Stimulated activated CD4-positive, alpha-beta T cell treated with anti-CD3 and anti-CD28 coated beads, Interleukin-4, amount 100 ng/mL, for 4 hours (primary cell): ENCODE measurements around the gene NACC1.

Source experiments
- DNase-seq, 2 experiments: peaks; one replicate each; pipeline ENCODE4 v3.0.0-alpha.2; 2020

NACC1 gene

GRCh38 chr19:13100841-13101589, 17.0 kb upstream of the NACC1 start:
- DNase-seq: no peak

DNA sequence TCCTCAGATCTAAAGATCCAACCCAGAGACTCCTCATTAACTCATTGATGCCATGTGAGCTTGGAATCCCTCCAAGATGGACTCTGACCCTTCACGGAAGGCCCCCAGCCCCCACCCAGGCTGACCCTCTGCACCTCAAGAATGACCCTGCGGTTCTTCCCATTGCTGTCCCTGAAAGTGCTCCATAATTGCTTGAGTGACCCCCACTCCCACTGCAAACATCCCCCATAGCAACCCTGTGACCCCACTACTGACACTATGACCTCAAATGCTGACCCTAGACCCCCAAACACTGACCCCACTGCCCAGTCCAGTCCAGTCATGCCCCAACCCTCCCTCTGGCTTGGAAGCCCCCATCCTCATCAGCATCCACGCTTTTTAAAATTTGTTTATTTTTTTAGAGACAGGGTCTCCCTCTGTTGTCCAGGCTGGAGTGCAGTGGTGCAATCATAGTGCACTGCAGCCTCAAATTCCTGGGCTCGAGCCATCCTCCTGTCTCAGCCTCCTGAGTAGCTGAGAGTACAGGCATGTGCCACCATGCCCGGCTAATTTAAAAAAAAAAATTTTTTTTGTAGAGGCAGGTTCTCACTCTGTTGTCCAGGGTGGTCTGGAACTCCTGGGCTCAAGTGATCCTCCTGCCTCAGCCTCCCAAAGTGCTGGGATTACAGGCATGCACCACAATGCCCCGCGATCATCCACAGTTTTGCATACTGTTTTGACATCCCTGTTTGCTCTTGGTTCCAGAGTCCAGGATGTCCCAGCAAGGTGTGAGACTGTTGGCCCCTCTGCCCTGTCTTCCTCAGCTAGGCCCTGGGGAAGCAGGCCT, 16.3 kb upstream of the NACC1 start:
- DNase-seq: no peak

GRCh38 chr19:13102416-13102665, 15.7 kb upstream of the NACC1 start:
- no peak for DNase-seq

DNA sequence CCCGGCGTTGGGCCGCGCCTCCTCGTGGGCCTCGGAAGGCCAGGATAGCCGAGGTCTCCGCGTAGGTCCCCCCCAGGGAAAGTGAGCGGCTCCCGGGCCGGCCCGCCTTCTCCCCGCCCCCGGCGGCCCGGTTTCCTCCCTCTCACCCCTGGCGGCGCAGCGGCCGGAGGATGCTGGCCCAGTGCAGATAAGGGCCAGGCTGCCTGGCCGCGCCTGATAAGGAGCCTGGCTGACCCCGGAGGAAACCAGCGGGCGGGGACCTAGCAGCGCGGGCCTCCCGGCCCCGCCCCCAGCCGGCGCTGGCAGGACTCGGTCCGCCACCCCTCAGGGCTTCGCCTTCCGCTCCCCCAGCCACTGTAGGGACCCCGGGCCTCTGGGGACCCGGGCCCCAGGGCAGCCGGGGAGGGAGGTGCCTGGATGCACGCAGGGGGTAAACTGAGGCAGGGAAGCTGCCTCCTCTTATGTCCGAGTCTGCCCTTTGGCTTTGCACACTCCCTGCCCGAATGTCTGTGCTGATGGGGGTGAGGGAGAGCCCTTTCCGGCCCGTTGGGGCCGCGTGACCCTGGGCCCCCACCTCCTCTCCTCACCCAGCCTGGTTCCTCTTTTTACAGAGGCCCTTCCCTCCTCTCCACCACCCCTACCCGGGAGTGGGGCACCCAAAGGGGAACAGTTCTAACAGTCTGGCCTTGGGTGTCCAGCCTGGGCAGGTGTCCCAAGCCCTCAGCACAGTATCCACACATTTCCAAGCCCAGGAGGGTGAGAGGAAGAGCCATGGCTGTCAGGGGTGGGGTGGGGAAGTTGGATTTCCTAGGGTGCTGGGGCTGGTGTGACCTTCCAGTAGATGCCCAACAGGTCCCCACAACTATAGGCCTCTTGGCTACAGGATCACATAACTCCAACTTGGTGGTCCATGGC, 15.1 kb upstream of the NACC1 start, which contains the start of gene LYL1:
Gene LYL1 (minus strand): TSS at position 193 of the 915 bp plus-strand sequence. CDS start 1,687 bp downstream, outside the sequence.
- peak in 1 of 2 experiments; percentile 31 for DNase-seq

DNA sequence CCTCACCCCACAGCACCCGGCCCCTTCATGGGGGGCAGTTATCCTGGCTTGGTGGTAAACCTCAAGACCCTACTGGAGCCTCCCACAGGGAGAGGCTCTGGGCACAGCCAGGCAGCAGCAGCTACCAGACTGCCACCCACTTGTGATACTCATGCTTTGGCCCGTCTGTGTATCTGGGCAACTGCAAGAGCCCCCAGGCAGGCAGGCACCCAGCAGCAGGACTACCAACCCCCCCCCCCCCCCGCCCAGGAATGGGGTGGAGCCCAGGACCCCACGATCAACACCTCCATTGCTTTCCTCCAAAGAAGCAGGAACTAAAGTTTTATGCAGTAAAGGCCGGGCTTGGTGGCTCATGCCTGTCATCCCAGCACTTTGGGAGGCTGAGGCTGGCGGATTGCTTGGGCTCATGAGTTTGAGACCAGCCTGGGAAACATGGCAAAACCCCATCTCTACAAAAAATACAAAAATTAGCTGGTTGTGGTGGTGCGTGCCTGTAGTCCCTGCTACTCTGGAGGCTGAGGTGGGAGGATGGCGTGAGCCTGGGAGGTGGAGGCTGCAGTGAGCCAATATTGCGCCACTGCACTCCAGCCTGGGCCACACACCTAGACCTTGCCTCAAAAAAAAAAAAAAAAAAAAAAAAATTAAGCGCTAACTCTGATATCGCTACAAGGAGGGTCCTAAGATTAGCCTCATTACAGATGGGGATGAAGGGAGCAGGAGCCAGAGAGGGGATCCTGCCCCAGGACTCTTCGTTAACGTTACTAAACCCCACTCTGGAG, 14.3 kb upstream of the NACC1 start:
- DNase-seq: no peak

DNA sequence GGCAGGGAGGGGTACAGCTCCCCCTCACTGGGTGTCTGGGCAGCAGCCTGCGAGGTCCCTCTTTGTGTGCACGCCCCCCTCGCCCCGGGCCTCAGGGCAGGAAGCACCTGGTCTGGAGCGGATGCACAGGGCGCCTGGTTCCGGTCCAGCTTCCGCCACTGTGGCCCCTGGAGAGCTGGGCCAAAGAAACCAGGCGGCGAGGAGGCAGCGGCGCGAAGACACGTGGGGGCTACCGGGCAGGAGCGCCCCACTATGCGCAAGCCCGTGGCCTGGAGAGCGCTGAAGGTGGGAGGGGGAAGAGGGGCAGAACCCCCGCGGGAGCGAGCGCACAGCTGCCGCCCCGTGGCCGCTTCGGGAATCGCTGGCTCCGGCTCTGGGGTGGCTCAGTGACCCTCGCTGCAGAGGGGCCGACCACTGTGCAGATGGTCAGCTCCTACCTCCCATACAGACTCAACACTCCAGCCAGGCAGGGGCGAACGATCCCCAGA, 13.7 kb upstream of the NACC1 start:
- peak; percentile 53 to 71 for DNase-seq

DNA sequence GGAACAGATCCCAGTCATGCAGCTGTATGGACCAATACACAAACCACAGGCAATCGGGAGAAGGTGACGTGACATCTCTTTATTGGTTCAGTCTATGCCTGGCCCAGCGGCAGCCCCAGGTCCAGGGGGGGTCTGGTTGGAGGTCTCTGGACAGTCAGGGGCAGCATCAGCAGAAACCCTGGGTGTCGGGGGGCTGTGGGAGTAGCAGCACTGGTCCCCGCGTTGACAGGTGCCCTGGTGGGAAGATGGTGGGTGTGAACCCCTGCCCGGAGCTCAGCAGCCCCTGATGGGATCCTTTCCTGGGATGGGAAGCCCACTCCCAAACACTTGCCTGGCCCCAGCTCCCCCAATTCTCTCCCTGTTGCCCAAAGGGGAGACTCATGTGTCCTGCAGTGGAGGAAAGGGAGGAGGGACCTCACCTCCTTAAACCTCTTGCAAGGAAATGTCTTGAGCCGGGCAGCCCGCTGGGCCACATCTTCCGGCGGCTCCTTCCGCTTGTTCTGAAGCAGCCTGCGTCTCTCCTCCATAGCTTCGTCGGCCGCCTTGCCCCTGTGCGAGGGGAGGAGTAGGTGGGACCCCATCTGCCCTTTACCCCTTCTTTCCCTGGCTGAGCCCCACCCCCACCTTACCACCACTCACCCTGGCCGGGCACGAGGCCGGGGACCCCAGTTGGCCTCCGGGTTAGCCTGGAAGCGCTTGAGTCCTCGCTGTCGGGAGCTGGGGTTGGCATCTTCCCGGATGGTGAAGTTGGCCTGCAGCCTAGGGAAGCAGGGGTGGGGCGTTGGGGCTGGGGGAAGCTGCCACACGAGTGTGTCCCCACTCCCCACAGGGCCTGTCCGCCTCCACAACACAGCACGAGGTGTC, 13.0 kb upstream of the NACC1 start:
- no peak for DNase-seq

- DNase-seq: no peak
Measured at GRCh38 chr19:13109361-13110098, 8.5 kb upstream of the NACC1 start.

- DNase-seq: no peak
Measured at GRCh38 chr19:13110099-13110610, 7.9 kb upstream of the NACC1 start.

DNA sequence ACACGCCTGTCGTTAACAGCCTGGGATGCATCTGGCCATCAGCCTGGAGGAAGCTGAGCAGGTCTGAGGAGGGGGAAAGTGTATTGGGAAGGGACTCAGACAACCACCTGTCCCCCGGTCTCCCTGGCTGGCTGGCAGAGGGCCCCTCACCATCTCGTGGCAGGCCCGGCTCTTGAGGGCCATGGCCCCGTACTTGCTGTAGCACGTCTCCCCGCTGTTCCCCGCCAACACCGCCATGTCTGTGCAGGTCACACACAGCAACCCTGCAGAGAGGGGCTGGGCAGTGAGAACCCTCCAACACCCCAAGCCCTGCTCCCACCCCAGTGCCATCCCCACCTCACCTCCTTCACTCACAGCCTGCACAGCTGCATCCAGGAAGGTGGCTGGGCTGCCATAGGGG, 5.5 kb upstream of the NACC1 start:
- no peak for DNase-seq

DNA sequence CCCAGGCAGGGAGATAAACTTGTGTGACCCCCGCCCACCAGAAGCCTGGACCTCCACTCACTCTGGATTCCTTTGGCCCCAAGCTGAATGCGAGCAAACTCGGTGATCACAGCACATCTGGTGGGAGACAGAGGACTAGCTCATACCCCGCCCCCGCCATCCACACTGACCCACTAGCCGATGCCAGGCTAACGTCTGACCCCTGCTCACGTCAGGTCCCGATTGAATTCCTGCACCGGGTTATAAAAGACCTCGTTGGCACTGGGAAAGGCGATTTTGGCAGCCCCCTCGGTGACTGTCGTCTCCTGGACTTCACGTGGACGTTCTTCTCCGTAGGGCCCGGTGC, 2.2 kb upstream of the NACC1 start:
- no peak for DNase-seq

DNA sequence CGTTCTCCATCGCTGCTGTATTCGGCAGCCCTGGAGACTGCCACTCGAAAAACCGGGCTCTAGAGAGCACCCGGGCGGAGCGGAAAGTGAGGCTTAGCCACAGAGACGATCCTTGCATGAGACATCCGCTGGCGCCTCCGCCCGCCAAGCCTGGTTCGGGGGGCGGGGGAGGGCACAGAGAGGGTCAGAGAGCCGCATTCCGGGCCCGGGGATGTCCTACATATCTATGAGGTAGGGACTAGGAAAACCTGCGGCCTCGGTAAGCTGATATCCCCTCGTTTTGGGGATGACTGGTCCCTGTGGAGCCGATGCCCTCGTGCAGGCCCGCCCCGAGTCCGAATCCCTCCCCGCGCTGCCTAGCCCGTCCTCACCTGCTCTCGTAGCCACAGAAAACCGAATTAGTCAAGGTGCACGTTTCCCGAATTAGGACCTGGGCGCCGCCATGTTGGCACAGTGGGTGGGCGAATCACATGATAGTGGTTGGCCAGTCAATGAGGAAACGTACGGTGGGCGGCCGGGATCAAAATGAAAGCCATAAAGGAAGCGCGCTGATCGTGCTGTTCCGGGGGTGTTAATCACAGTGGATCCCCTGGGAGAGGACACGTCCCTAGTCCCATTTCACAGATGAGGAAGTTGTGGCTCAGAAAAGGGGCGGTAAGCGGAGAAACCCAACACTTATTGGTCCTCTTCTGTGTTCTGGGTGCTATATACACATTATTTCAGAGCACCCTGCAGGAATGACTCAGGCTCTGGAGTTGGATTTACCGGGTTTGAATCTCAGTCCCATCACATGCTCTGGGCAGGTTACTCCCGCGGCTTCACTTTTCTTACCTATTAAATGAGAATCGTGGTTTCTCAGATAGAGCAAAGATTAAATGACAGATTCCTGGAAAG, 1.5 kb upstream of the NACC1 start, which contains the start of gene TRMT1:
Gene TRMT1 (minus strand): TSS at position 459 of the 894 bp plus-strand sequence. CDS start 341 bp downstream, at position 118.
- DNase-seq: peak; percentile 87 to 93

DNA sequence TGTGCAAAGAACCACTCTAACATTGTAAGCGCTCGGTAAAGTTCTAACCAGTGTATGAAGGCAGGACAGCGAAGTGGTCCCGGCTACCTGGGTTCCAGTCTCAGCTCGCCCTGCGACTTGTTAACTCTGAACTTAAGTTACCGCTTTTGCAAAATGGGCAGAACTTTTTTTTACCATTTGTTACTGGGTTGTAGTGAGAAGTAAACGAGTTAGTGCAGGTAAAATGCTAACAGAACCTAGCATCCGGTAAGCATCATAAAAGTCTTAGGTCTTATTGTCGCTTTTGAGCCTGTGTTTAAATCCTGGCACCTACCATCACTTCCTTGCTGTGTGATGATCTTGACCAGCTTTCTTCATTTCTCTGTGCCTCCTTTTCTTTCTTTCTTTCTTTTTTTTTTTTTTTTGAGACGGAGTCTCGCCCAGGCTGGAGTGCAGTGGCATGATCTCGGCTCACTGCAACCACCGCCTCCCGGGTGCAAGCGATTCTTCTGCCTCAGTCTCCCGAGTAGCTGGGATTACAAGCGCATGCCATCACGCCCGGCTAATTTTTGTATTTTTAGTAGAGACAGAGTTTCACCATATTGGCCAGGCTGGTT, 790 bp upstream of the NACC1 start:
- no peak for DNase-seq

GRCh38 chr19:13118424-13119193, 545 bp downstream of the NACC1 start:
- peak; percentile 48 to 59 for DNase-seq

DNA sequence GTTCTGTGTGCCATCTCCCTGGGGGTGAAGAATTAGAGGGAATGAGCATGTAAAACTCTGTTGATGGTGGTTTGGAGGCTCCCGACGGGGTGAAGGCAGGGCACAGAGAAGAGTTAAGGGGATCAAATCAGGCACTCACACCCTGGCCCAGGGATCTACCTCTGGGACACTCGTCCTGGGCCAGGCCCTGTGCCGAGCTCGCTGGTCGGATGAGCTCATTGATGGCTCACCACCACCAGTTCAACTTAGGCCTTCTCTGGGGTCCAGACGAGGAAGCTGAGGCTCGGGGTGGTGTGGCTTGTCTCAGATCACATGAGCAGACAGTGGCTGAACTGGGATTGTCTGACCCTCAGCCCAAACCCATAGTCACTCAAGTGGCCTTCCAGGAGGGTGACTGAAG, 1.6 kb downstream of the NACC1 start:
- no peak for DNase-seq

- DNase-seq: no peak
Measured at GRCh38 chr19:13120031-13120430, 2.0 kb downstream of the NACC1 start.

DNA sequence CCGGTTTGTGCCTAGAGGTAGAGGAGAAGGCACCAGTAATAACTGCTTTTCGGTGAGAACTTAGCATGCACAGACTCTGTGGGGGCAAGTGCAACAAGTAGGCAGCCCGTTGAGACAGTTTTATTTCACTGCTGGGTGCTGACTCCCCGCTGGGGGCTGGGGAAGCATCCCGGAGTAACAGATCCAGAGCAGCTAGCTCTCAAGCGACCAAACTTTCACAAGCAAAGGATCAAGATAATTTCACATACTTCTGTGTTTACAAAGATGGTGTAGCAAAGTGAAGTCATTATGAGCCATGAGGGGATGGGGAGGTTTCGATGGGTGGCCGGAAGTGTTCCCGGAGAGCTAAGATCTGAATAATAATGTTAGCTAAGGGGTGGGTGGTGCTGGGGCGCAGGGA, 2.8 kb downstream of the NACC1 start:
- no peak for DNase-seq
